NCI-H748 treated with DMSO at 0.1 percent for 48 hours (cell line): ENCODE data around the gene PRDM4.

ENCODE experiments used
- DNase-seq: peaks from one replicate; lab custom pipeline; 2025; lab: John Stamatoyannopoulos, UW

PRDM4 gene

DNA sequence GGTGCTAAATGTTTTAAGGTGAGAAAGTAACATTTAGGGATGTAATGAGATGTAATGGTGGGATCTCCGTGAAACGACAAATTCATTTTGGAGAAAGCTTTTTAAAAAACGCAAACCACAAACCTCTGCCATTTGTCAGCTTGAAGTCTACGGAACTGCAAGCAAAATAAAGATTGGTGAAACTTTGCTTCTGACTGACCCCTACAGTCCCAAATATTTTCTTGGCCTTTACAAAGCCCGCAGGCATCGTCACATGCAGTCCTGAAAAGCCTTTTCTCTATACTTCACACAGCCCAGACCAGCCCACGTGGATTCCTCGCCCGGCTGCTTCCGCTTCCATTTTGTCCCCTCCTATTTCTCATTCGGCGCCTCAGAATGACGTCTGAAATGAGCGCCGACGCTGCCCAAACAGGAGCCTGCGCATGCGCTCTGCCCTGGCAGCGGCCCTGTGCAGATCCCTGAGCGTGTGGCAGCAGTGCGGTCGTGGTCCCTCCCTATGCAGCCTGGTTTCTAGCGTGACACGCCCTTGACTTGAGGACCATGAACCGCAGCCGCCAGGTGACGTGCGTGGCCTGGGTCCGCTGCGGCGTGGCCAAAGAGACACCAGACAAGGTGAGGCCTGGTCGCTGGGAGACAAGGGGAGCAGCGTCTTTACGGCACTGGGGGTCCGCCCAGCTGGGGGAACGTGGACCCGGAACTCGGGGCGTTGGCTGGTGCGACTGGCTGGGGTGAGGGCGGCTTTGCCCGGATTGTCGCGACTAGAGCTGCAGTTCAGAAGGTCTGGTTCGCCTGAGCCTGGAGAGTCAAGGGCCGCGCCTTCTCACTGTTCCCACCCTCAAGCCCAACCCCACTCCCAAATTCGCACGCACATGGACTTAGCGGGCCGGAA is 75.3 kb downstream of the PRDM4 start, which contains the start of gene PWP1:
PWP1 (plus strand) TSS at position 440 of the 889 bp plus-strand sequence; CDS start at position 541, 101 bp downstream.
- peak; percentile 91 for DNase-seq

DNA sequence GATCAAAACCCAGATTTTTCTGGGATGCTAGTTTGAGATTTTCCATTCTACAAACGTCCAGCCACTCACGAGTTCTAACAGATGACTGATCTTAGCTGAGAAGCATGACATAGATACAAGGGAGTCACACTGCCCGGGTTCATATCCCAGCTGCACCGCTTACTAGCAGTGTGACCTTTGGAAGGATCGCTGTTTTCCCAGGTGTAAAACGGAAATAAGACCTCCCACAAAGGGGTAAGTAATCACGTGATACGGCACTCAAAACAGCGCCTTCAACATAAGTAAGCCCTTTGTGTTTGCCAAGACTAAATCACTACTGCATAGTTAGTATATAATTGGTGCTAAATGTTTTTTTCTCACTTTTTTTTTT is 76.0 kb downstream of the PRDM4 start:
- DNase-seq, result peak; percentile 15

DNA sequence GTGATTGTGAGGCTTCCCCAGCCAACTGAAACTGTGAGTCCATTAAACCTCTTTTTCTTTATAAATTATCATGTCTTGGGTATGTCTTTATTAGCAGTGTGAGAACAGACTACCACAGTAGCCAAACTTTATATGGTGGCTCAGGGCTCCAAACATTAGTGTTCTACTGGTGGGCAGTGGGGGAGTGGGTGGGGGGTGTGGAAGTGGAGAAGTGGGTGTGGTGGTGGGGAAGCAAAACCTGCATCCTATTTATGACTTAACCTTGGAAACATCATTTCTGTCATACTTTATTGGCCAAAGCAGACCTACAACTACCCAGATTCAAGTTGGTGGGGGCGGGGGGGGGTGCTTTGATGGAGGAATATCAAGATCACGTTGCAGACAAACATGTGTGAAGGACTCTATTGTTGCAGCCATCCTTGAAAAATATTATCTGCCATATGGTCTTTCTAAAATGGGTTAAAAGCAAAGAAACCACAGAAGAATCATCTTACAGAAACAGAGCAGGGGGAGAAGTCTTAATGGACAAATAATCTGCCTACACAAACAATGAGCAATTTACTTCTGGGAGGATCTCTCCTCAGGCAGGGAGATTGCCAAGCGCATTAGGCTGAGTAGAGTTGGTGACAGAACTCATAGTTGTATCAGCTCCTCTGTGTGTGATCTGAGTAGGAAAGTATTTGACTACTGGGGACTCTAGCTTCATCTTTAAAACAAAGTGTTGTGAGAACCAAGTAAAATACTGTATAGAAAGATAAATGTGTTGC is 76.7 kb downstream of the PRDM4 start:
- DNase-seq, result no peak
